ENCODE measurements around the gene TTBK1. TPM values are rescaled to one million over a fixed set of nuclear protein-coding genes. Genes with fewer than 3 reads are reported as not detected.

The TTBK1 gene
- polyA plus RNA-seq, 3 donors: 0.01 to 0.10 TPM; not detected in 1

- no peak overlapping the region for H3K27ac ChIP-seq (ENCODE audit: low read depth, low read length)
- 55 to 75% (median 57%) methylated on average over 4 of the region's 4 CpGs for WGBS, 3 donors
Measured at GRCh38 chr6:43278524-43279078, 35.3 kb downstream of the TTBK1 start.

- no peak overlapping the region for H3K27ac ChIP-seq (ENCODE audit: low read depth, low read length)
- 78 to 82% (median 80%) methylated on average over 2 of the region's 2 CpGs for WGBS, 3 donors
Measured at GRCh38 chr6:43280234-43280633, 37.0 kb downstream of the TTBK1 start.

- WGBS, 3 donors: 59 to 67% (median 61%) methylated on average over 9 of the region's 9 CpGs
- no peak overlapping the region for H3K27ac ChIP-seq (ENCODE audit: low read depth, low read length)
Measured at GRCh38 chr6:43282060-43282459, 38.8 kb downstream of the TTBK1 start.

DNA sequence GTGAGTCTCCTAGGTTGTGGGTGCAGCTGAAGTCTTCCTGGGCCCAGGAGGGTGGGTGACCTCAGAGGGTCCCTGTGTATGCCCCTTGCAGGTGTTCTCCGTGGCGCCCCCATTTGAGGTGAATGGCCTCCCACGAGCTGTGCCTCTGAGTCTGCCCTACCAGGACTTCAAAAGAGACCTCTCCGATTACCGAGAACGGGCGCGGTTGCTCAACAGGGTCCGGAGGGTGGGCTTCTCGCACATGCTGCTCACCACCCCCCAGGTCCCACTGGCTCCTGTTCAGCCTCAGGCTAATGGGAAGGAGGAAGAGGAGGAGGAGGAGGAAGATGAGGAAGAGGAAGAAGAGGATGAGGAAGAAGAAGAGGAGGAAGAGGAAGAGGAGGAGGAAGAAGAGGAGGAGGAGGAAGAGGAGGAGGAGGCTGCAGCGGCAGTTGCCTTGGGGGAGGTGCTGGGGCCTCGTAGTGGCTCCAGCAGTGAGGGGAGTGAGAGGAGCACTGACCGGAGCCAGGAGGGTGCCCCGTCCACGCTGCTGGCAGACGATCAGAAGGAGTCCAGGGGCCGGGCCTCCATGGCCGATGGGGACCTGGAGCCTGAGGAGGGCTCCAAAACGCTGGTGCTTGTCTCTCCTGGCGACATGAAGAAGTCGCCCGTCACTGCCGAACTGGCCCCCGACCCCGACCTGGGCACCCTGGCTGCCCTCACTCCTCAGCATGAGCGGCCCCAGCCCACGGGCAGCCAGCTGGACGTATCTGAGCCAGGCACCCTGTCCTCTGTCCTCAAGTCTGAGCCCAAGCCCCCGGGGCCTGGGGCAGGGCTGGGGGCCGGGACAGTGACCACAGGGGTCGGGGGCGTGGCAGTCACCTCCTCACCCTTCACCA is 39.6 kb downstream of the TTBK1 start:
- 76 to 81% (median 80%) methylated on average over 24 to 32 of the region's 32 CpGs for WGBS, 3 donors
- no peak overlapping the region for H3K27ac ChIP-seq (ENCODE audit: low read depth, low read length)

- 85 to 90% (median 90%) methylated on average over 17 to 18 of the region's 18 CpGs for WGBS, 3 donors
- no peak overlapping the region for H3K27ac ChIP-seq (ENCODE audit: low read depth, low read length)
Measured at GRCh38 chr6:43283514-43283901, 40.2 kb downstream of the TTBK1 start.

DNA sequence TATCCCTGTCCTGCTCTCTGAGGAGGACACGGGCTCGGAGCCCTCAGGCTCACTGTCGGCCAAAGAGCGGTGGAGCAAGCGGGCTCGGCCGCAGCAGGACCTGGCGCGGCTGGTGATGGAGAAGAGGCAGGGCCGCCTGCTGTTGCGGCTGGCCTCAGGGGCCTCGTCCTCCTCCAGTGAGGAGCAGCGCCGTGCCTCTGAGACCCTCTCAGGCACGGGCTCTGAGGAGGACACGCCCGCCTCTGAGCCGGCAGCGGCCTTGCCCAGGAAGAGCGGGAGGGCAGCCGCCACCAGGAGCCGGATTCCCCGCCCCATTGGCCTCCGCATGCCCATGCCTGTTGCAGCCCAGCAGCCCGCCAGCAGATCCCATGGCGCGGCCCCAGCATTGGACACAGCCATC is 40.6 kb downstream of the TTBK1 start:
- no peak overlapping the region for H3K27ac ChIP-seq (ENCODE audit: low read depth, low read length)
- WGBS, 3 donors: 83 to 92% (median 86%) methylated on average over 19 to 27 of the region's 27 CpGs

- WGBS, 3 donors: 3 to 9% (median 5%) methylated on average over 32 to 83 of the region's 83 CpGs
- H3K27ac ChIP-seq (ENCODE audit: low read depth, low read length): no peak overlapping the region
Measured at GRCh38 chr6:43284991-43285781, 41.9 kb downstream of the TTBK1 start.

GRCh38 chr6:43285832-43286231 is 42.6 kb downstream of the TTBK1 start:
- WGBS, 3 donors: 68 to 80% (median 75%) methylated on average over 5 of the region's 5 CpGs

GRCh38 chr6:43286456-43286979 is 43.2 kb downstream of the TTBK1 start:
- no peak overlapping the region for H3K27ac ChIP-seq (ENCODE audit: low read depth, low read length)
- WGBS, 3 donors: 83 to 93% (median 88%) methylated on average over 6 of the region's 6 CpGs

More at GRCh38 chr6:43285832-43286231, 42.6 kb downstream of the TTBK1 start:
- H3K27ac ChIP-seq (ENCODE audit: low read depth, low read length): no peak overlapping the region

DNA sequence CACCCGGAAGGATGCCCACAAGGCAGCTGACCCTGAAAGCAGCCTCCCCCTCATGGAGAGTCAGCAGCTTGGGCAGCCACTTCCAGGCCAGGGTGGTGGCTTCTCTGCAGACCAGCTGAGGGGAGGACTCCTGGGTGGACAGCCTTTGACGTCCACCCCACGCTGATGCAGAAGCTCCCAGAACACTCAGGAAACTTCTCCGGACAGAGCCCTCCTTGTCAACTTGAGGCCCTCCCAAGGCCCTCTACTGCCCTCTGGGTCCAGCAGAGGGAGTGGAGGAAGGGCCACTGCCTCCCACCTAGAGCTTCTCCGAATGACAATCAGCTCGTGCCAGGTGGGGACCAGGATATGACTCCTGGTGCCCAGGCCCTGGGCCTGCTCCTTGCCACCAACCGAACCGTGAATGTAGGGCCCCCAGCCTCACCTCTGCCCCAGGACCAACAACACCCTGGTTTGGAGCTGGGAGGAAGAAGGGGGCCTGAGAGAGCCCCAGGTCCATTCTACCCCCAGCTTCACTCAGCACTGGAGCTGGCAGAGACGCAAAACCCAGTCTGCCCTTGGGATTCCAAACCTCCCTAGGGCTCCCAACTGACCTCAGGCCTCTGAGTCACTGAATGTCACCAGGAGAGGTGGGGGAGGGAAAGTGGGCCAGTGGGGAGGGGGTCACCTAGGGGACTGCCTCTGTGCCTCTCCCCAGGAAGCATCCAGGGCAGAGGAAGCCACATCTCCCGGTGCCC is 43.9 kb downstream of the TTBK1 start:
- 67 to 71% (median 71%) methylated on average over 10 of the region's 10 CpGs for WGBS, 3 donors
- no peak overlapping the region for H3K27ac ChIP-seq (ENCODE audit: low read depth, low read length)

GRCh38 chr6:43287717-43288679 is 44.7 kb downstream of the TTBK1 start:
- 67 to 74% (median 73%) methylated on average over 7 of the region's 7 CpGs for WGBS, 3 donors
- no peak overlapping the region for H3K27ac ChIP-seq (ENCODE audit: low read depth, low read length)

- no peak overlapping the region for H3K27ac ChIP-seq (ENCODE audit: low read depth, low read length)
- WGBS, 3 donors: 76 to 91% (median 87%) methylated on average over 3 of the region's 3 CpGs
Measured at GRCh38 chr6:43290339-43290904, 47.1 kb downstream of the TTBK1 start.

- H3K27ac ChIP-seq (ENCODE audit: low read depth, low read length): no peak overlapping the region
- 62 to 91% (median 81%) methylated on average over 6 of the region's 6 CpGs for WGBS, 3 donors
Measured at GRCh38 chr6:43290905-43291355, 47.6 kb downstream of the TTBK1 start.

- H3K27ac ChIP-seq (ENCODE audit: low read depth, low read length): no peak overlapping the region
- WGBS, 3 donors: 93 to 95% (median 93%) methylated on average over 2 of the region's 2 CpGs
Measured at GRCh38 chr6:43291708-43292107, 48.4 kb downstream of the TTBK1 start.

GRCh38 chr6:43292341-43292740 is 49.1 kb downstream of the TTBK1 start:
- 91 to 98% (median 92%) methylated on average over 6 of the region's 6 CpGs for WGBS, 3 donors
- no peak overlapping the region for H3K27ac ChIP-seq (ENCODE audit: low read depth, low read length)

DNA sequence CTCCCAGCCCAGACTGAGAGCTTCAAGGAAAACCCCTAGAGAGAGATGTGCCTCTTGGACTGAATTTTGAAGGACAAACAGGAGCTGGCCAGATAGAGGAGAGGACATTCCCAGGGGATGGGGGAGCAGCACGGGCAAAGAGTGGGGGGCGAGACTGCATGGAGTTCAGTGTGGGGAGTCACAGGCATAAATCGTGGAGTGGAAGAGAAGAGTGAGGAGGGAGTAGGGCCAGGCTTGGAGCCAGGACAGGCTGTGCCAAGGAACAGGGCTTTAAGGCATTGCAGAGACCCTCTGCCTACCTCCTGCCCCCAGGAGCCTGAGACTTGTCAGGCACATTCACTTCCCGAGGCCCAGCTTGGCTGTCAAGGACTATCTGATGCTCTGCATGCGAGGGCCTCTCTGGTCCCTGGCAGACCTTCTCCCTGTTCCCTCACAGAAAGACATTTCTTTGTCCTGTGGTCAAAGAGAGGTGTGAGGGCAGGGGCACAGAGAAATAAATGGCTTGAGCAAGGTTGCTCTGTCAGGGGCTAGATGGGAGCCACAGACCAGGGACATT is 49.6 kb downstream of the TTBK1 start:
- H3K27ac ChIP-seq (ENCODE audit: low read depth, low read length): no peak overlapping the region
- 63 to 82% (median 71%) methylated on average over 5 of the region's 5 CpGs for WGBS, 3 donors
